K562 (cell line): ENCODE results near the gene COL5A1.

Experiments
- GABPA ChIP-seq: fragments of 200-800 bp; sonication (Bioruptor generic); conservative IDR thresholded peaks from 2 replicates; pipeline ENCODE4 v1.6.1; 2016; ENCODE audit warnings: low read depth, missing genetic modification characterization, missing compliant biosample characterization
- IRF2 ChIP-seq: sonication (generic); formaldehyde crosslinking; IDR thresholded peaks from 2 replicates; pipeline ENCODE4 v1.8.1; 2022; ENCODE audit warnings: mild to moderate bottlenecking, missing genetic modification reagents
- KLF6 ChIP-seq: fragments of 250-450 bp; sonication (Bioruptor Pico); IDR thresholded peaks from 2 replicates; pipeline ENCODE4 v1.4.0; 2020; ENCODE audit warnings: mild to moderate bottlenecking, moderate library complexity, borderline replicate concordance
- MCM7 ChIP-seq, 2 experiments: fragments of 450-650 bp; IDR thresholded peaks; 2 replicates each; pipeline ENCODE4 v1.6.1; 2016 to 2018
- NRF1 ChIP-seq, 2 experiments: fragments of 450-650 bp; IDR thresholded peaks in 1 of 2; conservative IDR thresholded peaks in 1 of 2; 2 replicates each; pipeline ENCODE4 v1.6.1; 2014; ENCODE audit warnings: mild to moderate bottlenecking in 2 of 2
- PML ChIP-seq: IDR thresholded peaks from 2 replicates; pipeline ENCODE4 v1.6.1; 2012; ENCODE audit warnings: low read length, inconsistent platforms
- RCOR1 ChIP-seq, 2 experiments: IDR thresholded peaks; 2 replicates each; pipeline ENCODE4 v1.6.1; 2012; ENCODE audit warnings: low read depth in 2 of 2, low read length in 2 of 2, borderline replicate concordance in 1 of 2, improper control_type of control experiment in 1 of 2
- RFX5 ChIP-seq: IDR thresholded peaks from 2 replicates; pipeline ENCODE4 v1.6.1; 2011; ENCODE audit warnings: low read depth, mild to moderate bottlenecking, improper control_type of control experiment, low read length
- TBP ChIP-seq: optimal IDR thresholded peaks from 2 replicates; pipeline ENCODE3; 2011; ENCODE audit warnings: low read depth, low read length, improper control_type of control experiment
- TF ChIP-seq, protein P1 (sequence below): fragments of 200-600 bp; sonication (generic); IDR thresholded peaks from one replicate; pipeline ENCODE4 v1.6.1; 2012; ENCODE audit warnings: mild to moderate bottlenecking, low read depth, low read length, inconsistent platforms
- TF ChIP-seq, protein P2 (sequence below): IDR thresholded peaks from 2 replicates; pipeline ENCODE4 v1.6.1; 2016; ENCODE audit warnings: missing genetic modification characterization, missing compliant biosample characterization
- TF ChIP-seq, protein P3 (sequence below): sonication (generic); formaldehyde crosslinking; IDR thresholded peaks from 2 replicates; pipeline ENCODE4 v1.9.0; 2022; ENCODE audit warnings: mild to moderate bottlenecking, missing genetic modification reagents
- TF ChIP-seq, protein P4 (sequence below), 3 experiments: IDR thresholded peaks in 2 of 3; conservative IDR thresholded peaks in 1 of 3; 2 replicates each; pipeline ENCODE4 v1.5.1; 2011 to 2012; ENCODE audit warnings: low read length in 3 of 3, mild to moderate bottlenecking in 3 of 3, control low read depth in 2 of 3, improper control_type of control experiment in 1 of 3, inconsistent platforms in 1 of 3, low read depth in 1 of 3, mixed read lengths in 1 of 3, moderate library complexity in 1 of 3; ENCODE audit not compliant: insufficient read depth in 2 of 3

DNA sequence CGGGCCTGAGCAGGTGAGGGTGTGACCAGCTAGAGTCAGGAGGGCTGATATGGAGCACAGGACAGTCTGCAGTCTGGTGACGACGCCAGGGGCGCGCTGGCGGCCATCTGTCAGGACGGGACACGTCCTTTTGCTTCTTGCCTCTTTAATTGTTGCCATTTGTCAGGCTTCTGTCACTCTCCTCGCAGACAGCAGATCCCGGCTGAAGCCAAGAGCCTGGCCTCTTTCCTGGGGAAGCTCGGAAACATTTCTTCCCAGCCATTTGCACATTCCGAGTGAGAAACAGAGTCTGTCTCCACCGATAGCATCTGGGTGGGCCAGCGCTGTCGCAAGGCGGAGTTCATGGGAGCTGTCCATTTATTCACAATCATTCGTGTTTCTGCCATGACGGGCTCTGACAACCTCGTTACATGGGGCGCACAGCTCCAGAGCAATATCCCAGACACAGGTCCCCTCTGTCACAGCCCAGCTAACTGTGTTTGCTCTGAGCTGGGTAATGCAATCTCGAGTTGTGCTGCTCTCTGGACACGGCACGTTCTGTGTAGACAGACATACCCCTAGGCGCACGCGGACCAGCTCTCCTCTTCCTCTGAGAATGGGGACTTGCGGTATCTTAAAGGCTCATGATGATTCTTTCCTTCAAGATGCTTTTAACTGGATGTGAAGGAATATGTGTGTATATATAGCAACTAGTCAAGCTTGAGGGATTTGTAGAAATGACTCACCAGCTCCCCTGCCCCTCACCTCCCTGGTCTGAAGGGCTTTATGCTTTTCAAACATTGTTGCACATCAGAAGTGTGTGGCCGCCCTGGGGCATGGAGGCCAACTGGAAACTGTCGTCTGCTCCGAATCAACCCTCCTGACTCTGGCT lies 133.7 kb downstream of the COL5A1 start:
- no peak for TF ChIP-seq KLF6 (CRISPR knock-in tag)
- TF ChIP-seq IRF2 (CRISPR knock-in tag): no peak
- TF ChIP-seq, protein P1, sequence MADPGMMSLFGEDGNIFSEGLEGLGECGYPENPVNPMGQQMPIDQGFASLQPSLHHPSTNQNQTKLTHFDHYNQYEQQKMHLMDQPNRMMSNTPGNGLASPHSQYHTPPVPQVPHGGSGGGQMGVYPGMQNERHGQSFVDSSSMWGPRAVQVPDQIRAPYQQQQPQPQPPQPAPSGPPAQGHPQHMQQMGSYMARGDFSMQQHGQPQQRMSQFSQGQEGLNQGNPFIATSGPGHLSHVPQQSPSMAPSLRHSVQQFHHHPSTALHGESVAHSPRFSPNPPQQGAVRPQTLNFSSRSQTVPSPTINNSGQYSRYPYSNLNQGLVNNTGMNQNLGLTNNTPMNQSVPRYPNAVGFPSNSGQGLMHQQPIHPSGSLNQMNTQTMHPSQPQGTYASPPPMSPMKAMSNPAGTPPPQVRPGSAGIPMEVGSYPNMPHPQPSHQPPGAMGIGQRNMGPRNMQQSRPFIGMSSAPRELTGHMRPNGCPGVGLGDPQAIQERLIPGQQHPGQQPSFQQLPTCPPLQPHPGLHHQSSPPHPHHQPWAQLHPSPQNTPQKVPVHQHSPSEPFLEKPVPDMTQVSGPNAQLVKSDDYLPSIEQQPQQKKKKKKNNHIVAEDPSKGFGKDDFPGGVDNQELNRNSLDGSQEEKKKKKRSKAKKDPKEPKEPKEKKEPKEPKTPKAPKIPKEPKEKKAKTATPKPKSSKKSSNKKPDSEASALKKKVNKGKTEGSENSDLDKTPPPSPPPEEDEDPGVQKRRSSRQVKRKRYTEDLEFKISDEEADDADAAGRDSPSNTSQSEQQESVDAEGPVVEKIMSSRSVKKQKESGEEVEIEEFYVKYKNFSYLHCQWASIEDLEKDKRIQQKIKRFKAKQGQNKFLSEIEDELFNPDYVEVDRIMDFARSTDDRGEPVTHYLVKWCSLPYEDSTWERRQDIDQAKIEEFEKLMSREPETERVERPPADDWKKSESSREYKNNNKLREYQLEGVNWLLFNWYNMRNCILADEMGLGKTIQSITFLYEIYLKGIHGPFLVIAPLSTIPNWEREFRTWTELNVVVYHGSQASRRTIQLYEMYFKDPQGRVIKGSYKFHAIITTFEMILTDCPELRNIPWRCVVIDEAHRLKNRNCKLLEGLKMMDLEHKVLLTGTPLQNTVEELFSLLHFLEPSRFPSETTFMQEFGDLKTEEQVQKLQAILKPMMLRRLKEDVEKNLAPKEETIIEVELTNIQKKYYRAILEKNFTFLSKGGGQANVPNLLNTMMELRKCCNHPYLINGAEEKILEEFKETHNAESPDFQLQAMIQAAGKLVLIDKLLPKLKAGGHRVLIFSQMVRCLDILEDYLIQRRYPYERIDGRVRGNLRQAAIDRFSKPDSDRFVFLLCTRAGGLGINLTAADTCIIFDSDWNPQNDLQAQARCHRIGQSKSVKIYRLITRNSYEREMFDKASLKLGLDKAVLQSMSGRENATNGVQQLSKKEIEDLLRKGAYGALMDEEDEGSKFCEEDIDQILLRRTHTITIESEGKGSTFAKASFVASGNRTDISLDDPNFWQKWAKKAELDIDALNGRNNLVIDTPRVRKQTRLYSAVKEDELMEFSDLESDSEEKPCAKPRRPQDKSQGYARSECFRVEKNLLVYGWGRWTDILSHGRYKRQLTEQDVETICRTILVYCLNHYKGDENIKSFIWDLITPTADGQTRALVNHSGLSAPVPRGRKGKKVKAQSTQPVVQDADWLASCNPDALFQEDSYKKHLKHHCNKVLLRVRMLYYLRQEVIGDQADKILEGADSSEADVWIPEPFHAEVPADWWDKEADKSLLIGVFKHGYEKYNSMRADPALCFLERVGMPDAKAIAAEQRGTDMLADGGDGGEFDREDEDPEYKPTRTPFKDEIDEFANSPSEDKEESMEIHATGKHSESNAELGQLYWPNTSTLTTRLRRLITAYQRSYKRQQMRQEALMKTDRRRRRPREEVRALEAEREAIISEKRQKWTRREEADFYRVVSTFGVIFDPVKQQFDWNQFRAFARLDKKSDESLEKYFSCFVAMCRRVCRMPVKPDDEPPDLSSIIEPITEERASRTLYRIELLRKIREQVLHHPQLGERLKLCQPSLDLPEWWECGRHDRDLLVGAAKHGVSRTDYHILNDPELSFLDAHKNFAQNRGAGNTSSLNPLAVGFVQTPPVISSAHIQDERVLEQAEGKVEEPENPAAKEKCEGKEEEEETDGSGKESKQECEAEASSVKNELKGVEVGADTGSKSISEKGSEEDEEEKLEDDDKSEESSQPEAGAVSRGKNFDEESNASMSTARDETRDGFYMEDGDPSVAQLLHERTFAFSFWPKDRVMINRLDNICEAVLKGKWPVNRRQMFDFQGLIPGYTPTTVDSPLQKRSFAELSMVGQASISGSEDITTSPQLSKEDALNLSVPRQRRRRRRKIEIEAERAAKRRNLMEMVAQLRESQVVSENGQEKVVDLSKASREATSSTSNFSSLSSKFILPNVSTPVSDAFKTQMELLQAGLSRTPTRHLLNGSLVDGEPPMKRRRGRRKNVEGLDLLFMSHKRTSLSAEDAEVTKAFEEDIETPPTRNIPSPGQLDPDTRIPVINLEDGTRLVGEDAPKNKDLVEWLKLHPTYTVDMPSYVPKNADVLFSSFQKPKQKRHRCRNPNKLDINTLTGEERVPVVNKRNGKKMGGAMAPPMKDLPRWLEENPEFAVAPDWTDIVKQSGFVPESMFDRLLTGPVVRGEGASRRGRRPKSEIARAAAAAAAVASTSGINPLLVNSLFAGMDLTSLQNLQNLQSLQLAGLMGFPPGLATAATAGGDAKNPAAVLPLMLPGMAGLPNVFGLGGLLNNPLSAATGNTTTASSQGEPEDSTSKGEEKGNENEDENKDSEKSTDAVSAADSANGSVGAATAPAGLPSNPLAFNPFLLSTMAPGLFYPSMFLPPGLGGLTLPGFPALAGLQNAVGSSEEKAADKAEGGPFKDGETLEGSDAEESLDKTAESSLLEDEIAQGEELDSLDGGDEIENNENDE: no peak
- no peak for TF ChIP-seq MCM7 (IDR thresholded peaks at IDR 0.05)
- TF ChIP-seq, protein P2, sequence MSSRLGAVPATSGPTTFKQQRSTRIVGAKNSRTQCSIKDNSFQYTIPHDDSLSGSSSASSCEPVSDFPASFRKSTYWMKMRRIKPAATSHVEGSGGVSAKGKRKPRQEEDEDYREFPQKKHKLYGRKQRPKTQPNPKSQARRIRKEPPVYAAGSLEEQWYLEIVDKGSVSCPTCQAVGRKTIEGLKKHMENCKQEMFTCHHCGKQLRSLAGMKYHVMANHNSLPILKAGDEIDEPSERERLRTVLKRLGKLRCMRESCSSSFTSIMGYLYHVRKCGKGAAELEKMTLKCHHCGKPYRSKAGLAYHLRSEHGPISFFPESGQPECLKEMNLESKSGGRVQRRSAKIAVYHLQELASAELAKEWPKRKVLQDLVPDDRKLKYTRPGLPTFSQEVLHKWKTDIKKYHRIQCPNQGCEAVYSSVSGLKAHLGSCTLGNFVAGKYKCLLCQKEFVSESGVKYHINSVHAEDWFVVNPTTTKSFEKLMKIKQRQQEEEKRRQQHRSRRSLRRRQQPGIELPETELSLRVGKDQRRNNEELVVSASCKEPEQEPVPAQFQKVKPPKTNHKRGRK (tag): no peak
- TF ChIP-seq, protein P3, sequence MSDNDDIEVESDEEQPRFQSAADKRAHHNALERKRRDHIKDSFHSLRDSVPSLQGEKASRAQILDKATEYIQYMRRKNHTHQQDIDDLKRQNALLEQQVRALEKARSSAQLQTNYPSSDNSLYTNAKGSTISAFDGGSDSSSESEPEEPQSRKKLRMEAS: no peak
- no peak for TF ChIP-seq TBP
- no peak for TF ChIP-seq GABPA
- no peak for TF ChIP-seq RCOR1 (IDR thresholded peaks at IDR 0.05; ENCODE audit: borderline replicate concordance in 1 of 2, low read depth in 2 of 2, low read length in 2 of 2)
- TF ChIP-seq RFX5: no peak
- TF ChIP-seq PML: no peak
- TF ChIP-seq, protein P4, sequence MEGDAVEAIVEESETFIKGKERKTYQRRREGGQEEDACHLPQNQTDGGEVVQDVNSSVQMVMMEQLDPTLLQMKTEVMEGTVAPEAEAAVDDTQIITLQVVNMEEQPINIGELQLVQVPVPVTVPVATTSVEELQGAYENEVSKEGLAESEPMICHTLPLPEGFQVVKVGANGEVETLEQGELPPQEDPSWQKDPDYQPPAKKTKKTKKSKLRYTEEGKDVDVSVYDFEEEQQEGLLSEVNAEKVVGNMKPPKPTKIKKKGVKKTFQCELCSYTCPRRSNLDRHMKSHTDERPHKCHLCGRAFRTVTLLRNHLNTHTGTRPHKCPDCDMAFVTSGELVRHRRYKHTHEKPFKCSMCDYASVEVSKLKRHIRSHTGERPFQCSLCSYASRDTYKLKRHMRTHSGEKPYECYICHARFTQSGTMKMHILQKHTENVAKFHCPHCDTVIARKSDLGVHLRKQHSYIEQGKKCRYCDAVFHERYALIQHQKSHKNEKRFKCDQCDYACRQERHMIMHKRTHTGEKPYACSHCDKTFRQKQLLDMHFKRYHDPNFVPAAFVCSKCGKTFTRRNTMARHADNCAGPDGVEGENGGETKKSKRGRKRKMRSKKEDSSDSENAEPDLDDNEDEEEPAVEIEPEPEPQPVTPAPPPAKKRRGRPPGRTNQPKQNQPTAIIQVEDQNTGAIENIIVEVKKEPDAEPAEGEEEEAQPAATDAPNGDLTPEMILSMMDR (IDR thresholded peaks at IDR 0.05 in 2 of 3, conservative IDR thresholded peaks at IDR 0.05 in 1 of 3; ENCODE audit: insufficient read depth in 2 of 3, low read depth in 1 of 3, low read length in 3 of 3): no peak
- no peak for TF ChIP-seq NRF1 (conservative IDR thresholded peaks at IDR 0.05 in 1 of 2, IDR thresholded peaks at IDR 0.05 in 1 of 2)
